NCI-H524 (cell line): ENCODE data around the gene PHF21B.

Experiments used
- DNase-seq, 2 experiments: peaks; one replicate each; lab custom pipeline; 2025; lab: John Stamatoyannopoulos, UW

The PHF21B gene

DNA sequence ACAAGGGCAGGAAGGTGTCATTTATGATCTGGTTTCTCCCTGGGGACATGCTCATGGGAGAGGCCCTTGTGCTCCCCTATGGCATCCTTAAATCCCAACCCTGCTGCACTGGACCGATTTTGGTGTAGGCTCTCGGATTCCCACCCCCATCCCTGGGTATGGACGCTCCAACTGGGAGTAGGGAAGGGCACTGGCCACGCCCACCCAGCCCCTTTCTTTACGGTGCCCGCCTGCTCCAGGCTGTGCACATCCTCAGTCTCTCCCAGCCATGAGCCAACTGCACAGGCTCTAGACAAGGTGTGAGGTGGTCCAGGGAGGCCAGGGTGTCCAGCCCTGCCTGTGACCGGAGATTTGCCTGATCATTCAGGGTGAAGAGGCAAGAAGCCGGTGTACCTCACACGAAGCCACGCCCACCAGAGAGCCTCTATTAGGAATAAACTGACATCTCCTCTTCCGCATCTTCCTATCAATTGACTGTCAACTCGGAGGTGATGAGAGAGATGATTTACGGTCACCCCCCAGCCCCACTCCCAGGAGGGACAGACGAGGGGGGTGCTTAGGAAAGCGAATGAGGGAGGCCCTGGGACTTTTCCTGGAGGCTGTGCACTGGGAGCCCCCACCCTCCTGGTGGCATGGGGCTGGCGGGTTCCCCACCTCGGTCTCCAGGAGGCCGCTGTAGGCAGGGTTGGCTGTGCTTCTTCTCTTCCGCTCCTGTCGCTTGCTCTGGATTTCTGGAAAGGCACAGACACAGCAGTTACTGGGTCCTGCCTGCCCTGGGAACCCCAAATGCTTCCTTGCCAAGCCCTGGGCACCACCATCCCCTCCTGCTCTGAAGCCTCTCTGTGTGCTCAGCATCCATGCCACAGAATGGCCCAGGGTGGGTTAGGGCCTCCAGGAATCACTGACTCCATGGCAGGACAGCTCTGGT lies 116.7 kb downstream of the PHF21B start:
- DNase-seq: no peak

DNA sequence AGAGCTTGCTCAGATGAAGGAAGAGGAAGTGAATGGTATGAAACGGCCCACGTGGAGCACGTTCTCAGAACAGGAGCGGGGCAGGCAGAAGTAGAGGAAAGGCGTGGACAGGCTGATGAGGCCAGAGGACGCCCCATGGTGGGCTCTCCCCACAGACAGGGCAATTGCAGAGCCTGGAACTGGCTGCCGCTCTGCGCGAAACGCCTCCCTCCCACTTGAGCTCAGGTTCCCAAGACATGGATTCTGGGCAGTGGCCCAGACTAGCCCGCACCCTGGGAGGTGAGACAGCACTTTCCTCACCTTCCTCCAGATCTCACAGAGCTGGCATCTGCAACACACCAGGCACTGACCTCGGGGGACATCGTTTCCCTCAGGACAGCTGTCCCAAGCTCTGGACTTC lies 117.6 kb downstream of the PHF21B start:
- no peak for DNase-seq

DNA sequence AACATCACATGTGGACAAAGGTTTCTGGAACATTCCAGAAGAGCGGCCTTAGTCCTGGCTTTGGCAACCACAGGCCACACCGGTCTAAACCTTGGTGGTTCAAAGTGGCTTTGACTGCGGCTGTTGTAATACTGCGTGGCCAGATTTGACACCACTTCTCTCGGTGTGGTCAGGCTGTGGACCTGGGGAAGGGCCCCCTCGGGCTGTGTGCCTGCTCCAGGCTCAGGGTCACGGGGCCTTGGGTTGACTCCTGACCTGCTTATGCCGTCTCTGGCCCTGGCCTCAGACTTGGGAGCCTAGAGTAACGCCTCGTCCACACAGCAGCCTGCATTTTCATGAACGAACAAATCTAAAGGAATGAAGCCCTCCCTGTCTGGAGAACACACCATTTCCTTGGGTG lies 118.0 kb downstream of the PHF21B start:
- DNase-seq: no peak

- no peak for DNase-seq
These were observed 118.5 kb downstream of the PHF21B start for GRCh38 chr22:44891293-44891747.

DNA sequence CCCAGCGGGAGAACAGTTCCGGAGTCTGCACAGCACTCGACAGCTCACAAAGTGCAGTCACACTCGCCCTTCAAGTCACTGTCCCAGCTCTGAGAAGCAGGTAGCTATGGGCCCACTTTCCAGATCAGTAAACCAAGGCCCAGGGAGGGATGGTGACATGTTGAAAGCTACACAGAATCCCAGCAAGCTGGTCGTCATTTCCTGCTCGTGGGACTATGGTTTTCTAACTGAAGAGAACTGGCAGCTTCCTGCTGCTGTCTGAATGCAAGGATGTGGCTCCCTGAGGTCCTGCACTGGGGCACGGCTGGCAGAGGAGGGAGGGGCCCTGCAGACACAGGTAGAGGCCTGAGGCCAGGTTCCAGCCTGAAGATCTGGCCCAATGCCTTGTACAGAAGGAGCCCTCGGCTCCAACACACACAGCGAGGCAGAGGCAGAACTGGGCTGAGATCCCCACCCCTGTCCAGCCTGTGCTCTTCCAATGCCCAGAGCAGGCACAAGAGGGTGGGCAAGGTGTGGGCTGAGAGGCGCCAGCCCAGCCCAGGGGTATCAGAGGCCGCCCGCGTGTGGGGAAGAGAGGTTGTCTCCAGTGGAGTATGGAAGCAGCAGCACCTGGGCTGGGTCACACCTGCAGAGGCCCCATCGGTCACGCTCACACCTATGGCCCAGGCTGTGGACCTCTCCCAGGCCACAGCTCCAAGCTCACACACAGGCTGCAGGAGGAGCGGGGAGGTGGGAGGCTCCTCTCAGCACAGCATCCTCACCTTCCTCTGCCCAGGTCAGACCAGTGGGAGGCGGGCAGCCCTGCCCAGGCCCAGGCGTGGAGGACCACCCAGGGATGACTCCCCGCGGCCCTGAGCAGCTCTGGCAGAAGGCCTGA lies 119.2 kb downstream of the PHF21B start:
- no peak for DNase-seq

DNA sequence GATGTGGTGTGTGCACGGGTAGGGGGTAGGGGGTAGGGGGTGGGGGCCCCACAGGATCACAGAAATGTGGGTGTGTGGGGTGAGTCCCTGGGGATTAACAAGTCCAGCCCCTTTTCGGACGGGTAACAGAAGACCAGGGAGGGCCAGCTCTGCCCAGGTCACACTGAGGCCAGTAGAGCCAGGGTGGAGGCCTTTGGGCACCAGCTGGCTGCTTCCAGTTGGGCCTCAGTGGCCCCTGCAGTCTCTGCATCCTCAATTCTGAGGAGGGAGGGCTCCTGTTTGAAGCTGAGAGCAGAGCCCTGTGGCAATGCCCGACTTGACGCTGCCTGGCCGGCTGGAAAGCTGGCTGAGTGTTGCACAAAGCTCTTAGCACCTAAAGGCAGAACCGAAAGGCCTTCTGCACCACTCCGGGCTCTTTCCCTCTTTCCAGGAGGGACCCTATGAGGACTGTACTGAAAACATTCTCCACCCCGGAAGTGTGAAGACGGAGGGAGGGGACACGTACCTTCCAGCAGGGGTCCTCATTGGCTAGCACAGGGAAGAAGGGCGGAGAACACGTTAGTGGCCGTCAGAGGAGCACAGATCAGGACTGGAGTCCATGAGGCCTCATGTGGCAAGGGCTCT lies 120.4 kb downstream of the PHF21B start:
- peak in 1 of 2 experiments; percentile 26 for DNase-seq

GRCh38 chr22:44888491-44889254 lies 121.1 kb downstream of the PHF21B start:
- no peak for DNase-seq

DNA sequence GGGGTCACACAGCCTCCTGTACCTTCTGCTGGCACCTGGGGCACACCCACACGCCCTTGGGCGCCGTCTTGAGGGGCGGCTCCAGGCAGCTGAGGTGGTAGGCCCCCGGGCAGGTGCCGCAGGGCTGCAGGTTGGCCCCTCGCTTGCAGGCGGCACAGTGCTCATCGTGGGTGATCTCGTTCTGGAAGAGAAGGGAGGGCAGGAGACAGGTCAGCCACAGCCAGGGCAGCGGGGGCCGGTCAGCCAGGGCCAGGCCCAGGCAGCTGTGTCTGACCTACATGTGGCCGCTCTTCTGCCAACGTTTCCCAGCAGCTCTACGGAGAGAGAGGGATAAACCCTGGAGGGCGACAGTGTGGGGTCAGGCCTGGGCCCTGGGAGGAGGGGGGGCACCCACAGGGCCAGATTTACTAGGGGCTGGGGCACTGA lies 121.9 kb downstream of the PHF21B start:
- DNase-seq: no peak

- no peak for DNase-seq
These were observed 123.9 kb downstream of the PHF21B start for GRCh38 chr22:44885806-44886360.

DNA sequence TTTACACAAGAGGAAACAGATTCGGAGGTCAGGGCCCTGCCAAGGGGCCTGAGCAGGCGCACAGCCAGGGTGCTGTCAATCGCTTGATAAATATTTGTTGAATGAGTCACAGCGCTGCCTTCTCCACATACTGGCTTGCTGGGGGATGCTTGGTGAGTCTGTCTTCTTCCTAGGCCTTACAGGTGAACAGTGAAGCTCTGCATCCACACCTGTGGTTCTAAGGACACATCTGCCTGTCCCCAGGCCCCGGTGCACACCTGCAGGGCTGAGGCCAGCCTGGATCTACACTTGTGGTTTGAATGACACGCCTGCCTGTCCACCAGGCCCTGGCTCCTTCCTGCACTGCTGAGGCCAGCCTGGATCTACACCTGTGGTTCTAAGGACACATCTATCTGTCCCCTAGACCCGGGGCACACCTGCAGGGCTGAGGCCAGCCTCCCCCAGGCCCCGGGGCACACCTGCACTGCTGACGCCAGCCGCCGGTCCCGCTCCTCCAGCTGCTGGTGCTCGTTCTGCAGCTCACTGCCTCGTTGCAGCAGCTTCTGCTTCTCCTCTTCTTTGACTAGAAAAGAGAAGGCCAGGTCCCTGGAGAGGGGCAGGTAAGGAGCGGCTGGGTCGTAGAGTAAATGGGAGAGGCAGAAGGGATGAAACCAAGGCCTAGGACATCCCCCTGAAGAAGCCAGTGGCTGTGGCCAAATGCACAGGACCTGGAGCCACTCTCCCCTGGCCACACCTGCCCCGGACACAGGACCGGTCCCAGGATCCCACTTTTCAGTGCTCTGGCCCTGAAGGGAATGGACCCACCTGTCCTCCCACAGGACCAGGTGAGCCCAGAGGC lies 124.6 kb downstream of the PHF21B start:
- DNase-seq: no peak

DNA sequence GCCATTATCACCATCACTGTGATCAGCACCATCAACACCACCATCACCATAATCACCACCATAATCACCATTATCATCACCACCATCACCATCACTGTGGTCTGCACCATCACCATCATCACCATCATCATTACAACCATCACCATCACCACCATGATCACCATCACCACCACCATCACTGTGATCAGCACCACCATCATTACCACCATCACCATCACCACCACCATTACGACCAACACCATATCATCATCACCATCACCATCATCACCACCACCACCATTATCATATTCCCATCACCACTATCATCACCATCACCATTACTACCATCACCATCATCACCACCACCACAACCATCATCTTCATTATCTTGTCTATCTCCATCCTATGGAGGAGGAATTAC lies 125.2 kb downstream of the PHF21B start:
- DNase-seq: no peak

GRCh38 chr22:44883011-44883421 lies 126.8 kb downstream of the PHF21B start:
- DNase-seq: no peak

DNA sequence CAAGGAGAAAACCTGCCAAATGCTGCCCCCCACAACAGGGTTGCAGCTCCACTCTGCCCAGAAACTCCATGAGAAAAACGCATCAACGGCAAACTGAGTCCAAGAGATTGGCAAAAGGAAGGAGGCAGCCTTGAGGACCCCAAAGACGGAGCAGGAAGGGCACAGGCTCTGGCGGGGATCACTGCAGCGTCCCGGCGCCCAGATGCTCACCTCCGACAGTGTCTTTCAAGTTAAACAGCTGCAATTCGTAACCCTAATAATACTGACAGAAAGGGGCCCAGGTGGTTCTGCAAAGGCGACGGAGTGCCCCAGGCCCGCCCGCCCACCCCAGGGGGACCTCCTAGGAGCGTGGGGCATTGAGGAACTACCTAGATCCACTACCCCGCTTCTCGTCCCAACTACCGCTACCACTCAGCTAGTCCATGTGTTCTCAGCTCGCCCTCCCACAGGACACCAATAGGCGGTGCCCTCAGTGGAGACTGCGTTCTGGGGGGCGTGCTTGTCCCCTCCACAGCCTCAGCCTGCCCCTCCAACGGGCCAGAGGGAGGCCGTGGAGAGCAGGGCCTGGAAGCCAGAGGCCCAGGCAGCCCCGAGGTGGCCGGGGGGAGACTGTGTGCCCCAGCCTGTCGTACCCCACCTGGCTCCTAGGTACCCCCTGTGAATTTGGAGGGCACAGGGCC lies 127.4 kb downstream of the PHF21B start:
- DNase-seq: no peak

DNA sequence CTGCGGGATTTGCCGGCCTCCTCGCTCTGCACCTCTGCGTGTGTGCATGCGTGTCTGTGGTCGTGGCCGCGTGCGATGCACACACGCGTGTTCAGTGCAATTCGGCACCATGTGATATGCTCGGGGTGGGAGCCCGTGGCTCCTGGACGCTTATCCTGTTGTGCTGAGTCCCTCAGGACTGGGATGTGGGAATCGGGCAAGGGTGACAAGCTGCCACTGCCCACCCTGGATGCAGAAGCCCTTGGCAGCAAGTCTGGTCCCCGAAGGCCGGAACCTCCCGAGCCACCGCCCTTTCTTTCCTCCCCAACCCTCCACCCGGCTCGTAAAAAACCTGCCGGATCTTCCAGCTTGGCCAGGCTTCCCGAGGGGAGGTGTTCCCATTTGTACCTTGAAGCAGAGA lies 128.2 kb downstream of the PHF21B start:
- DNase-seq: no peak

- no peak for DNase-seq
These were observed 129.1 kb downstream of the PHF21B start for GRCh38 chr22:44880610-44881290.

DNA sequence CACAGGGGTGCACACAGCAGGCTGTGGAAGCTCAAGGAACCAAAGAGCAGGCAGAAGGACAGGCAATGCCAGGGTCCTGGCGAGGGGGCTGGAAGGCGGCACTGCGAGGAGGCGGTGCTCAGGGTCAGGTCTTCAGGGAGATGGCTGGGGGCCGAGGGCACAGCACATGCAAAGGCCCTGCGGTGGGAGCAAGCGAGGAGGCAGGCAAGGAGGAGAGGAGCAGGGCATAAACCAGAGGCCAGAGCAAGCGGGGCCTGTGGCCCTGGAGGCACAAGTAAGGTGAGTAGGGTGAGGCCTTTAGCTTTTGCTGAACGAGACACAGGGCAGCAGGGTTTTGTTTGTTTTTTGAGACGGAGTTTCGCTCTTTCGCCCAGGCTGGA lies 130.5 kb downstream of the PHF21B start:
- DNase-seq: no peak

GRCh38 chr22:44878483-44879300 lies 131.1 kb downstream of the PHF21B start:
- DNase-seq: no peak

DNA sequence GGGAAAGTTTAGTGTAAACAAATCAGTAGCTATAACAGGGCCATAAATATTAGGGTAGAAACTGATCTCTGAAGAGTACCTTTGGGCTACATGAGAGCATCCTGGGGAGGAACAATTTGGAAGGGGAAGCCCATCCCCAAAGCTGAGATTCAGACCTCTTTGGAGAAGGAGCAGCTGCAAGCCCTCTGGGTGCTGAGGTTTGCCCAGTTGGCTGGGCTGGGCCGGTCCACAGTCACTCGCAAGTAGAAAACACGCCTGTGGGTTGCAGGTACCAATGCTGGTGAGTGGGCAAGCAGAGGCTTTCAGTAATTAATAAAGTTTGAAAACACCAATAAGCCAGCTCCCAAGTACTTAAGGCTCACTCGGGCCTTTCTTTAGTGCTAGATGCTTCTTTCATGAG lies 132.9 kb downstream of the PHF21B start:
- no peak for DNase-seq
